Ishikawa (cell line): ENCODE measurements around the gene BRICD5.

ENCODE experiments used
- CEBPB ChIP-seq: IDR thresholded peaks from 2 replicates; pipeline ENCODE4 v1.6.1; 2012
- CREB1 ChIP-seq: IDR thresholded peaks from 2 replicates; pipeline ENCODE4 v1.6.1; 2012; ENCODE audit warnings: low read depth
- EGR1 ChIP-seq: IDR thresholded peaks from 2 replicates; pipeline ENCODE4 v1.6.1; 2012
- EP300 ChIP-seq: IDR thresholded peaks from 2 replicates; pipeline ENCODE4 v1.6.1; 2012; ENCODE audit warnings: borderline replicate concordance
- MAX ChIP-seq: IDR thresholded peaks from 2 replicates; pipeline ENCODE4 v1.6.1; 2012
- RAD21 ChIP-seq: IDR thresholded peaks from 2 replicates; pipeline ENCODE4 v1.6.1; 2012; ENCODE audit warnings: low read depth
- TAF1 ChIP-seq: IDR thresholded peaks from 2 replicates; pipeline ENCODE4 v1.6.1; 2012; ENCODE audit warnings: low read depth, mild to moderate bottlenecking
- YY1 ChIP-seq: IDR thresholded peaks from 2 replicates; pipeline ENCODE4 v1.6.1; 2012; ENCODE audit warnings: low read depth
- ZBTB7A ChIP-seq: IDR thresholded peaks from 2 replicates; pipeline ENCODE4 v1.6.1; 2012; ENCODE audit warnings: low read depth
- TF ChIP-seq, protein P1 (sequence below): IDR thresholded peaks from 2 replicates; pipeline ENCODE4 v1.6.1; 2012
- TF ChIP-seq, protein P2 (sequence below): IDR thresholded peaks from 2 replicates; pipeline ENCODE4 v1.6.1; 2012; ENCODE audit warnings: low read depth, mild to moderate bottlenecking

DNA sequence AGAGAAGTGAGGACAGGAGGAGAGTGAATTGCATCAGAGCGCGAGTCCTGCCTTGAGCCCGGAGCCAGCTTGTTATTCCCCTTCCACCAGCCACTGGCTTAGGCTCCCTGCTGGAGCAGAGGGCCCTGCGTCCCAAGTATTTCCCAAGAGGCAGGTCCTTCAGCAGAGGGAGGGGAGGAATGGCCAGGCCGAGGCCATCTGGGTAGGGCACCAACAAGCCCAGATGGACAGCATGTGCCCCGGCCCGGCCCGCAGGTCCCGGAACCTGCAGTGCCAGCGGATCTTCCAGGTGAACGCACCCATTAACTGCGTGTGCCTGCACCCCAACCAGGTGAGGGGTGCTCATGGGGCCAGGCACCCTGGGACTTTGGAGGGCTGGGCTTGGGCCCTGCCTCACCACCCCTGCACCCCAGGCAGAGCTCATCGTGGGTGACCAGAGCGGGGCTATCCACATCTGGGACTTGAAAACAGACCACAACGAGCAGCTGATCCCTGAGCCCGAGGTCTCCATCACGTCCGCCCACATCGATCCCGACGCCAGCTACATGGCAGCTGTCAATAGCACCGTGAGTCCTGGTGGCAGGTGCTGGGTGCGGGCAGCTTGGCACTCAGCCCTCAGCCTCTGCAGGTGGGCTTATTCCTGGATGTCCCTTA lies 3.8 kb downstream of the BRICD5 start:
- no peak for TF ChIP-seq EP300
- no peak for TF ChIP-seq RAD21
- TF ChIP-seq MAX: no peak
- TF ChIP-seq CREB1: no peak
- TF ChIP-seq, protein P1, sequence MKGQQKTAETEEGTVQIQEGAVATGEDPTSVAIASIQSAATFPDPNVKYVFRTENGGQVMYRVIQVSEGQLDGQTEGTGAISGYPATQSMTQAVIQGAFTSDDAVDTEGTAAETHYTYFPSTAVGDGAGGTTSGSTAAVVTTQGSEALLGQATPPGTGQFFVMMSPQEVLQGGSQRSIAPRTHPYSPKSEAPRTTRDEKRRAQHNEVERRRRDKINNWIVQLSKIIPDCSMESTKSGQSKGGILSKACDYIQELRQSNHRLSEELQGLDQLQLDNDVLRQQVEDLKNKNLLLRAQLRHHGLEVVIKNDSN: no peak
- TF ChIP-seq YY1: no peak
- TF ChIP-seq, protein P2, sequence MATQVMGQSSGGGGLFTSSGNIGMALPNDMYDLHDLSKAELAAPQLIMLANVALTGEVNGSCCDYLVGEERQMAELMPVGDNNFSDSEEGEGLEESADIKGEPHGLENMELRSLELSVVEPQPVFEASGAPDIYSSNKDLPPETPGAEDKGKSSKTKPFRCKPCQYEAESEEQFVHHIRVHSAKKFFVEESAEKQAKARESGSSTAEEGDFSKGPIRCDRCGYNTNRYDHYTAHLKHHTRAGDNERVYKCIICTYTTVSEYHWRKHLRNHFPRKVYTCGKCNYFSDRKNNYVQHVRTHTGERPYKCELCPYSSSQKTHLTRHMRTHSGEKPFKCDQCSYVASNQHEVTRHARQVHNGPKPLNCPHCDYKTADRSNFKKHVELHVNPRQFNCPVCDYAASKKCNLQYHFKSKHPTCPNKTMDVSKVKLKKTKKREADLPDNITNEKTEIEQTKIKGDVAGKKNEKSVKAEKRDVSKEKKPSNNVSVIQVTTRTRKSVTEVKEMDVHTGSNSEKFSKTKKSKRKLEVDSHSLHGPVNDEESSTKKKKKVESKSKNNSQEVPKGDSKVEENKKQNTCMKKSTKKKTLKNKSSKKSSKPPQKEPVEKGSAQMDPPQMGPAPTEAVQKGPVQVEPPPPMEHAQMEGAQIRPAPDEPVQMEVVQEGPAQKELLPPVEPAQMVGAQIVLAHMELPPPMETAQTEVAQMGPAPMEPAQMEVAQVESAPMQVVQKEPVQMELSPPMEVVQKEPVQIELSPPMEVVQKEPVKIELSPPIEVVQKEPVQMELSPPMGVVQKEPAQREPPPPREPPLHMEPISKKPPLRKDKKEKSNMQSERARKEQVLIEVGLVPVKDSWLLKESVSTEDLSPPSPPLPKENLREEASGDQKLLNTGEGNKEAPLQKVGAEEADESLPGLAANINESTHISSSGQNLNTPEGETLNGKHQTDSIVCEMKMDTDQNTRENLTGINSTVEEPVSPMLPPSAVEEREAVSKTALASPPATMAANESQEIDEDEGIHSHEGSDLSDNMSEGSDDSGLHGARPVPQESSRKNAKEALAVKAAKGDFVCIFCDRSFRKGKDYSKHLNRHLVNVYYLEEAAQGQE: no peak
- no peak for TF ChIP-seq TAF1
- no peak for TF ChIP-seq ZBTB7A
- no peak for TF ChIP-seq CEBPB
- no peak for TF ChIP-seq EGR1
